GM21360 (cell line): ENCODE data around the gene CYP4V2.

Experiments used
- ATAC-seq: cut with Tn5 transposase; IDR thresholded peaks from one replicate; pipeline ENCODE4 v1.9.1; 2021; ENCODE audit warnings: mild to moderate bottlenecking, moderate library complexity; ENCODE audit not compliant: unreplicated experiment

Gene CYP4V2

DNA sequence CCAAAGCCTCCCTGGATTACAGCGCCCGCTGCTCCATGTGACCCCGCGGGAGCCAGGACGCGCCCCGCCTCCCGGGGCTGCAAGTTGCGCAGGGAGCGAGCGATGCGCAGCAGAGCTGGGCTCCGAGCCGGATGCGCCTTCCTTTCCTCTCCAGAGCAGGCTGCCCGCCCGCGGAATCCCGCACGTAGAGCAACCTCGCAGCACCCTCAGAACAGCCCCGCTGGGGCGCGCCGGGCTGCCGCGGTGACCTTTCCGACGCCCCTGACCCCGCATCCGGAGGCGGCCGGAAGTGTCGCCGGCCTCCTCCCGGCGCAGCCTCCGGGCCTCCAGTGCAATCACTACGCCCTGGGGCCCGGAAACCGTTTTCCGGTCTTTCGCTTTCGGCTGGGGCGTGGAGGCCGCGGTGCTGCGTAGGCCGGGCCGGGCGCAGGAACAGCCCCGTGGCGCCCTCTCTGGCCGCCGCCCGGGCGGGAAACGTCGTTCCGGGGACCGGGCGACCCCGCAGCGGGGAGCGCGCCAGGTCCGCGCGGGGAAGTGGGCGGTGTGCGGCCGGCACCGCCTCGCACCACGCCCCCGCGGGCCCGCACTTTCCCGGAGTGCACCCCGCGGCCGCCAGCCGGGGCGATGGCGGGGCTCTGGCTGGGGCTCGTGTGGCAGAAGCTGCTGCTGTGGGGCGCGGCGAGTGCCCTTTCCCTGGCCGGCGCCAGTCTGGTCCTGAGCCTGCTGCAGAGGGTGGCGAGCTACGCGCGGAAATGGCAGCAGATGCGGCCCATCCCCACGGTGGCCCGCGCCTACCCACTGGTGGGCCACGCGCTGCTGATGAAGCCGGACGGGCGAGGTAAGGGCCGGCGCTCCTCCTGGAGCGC is at the start of gene CYP4V2:
TSS of gene CYP4V2 (plus strand) at position 368 of the 866 bp plus-strand sequence. CDS start at position 625, 257 bp downstream.
- ATAC-seq = peak; percentile 85

DNA sequence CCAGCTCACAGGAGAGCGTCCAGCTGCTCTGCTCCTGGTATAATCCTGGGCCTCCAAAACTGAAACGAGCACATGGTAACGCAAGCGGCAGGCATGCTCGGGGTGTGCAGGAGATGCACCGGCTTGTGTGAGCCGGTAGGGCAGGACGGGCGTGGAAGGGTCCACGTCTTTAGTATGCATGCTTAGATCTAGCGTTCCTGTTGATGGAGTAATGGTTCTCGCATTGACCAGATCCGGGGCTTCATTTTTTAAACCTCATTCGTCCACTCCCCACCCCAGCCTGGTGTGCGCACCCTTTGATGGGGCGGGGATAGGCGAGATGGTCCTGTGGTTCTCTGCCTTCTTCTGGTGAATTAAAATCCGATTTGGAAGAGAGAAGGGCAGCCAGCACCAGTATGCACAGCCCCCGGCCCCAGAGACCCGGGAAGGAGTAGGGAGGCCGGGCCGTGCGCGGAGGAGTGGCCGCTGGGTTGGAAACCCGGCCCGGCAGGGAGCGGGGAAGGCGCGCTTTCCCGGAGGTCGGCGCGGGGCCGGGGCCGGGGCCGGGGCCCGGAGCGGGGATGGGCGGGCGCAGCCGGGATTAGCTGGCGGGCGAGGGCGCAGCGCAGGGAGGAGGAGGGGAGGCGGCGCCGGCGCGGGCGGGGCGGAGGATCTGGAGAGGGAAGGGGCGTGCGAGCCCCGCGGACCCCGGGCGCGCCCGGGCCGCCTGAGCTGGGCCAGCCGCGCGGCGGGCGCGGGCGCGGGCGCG is 47.0 kb upstream of the CYP4V2 start:
- ATAC-seq = peak; percentile 38

DNA sequence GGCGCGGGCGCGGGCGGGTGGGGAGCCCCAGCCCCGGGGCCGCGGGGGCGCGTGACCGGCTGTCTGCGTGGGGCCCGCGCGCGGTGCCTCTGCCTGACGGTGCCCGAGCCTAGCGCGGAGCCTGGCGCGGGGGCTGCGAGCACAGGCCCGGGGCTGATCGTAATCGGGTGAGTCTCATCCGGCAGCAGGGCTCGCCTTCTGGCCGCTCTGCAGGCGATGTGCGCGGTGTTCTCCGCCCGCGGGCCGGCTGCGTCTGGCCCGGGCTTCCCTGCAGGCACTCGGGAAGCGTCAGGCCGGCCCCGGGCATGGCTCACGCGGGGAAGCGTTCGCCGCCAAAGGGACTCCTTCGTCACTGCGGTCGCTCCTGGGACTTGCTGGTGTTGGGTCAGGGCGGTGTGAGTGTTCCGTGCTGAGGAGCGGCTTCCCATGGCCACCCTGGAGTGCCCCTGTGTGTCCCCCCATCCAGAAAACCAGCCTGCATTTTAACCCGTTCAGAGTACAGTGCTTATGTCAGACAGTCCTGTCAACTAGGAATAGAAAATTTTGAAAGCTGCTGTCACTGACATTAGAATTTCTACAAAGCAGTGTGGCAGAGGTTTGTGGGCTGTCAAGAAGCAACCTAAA is 46.3 kb upstream of the CYP4V2 start:
- peak; percentile 42 for ATAC-seq

DNA sequence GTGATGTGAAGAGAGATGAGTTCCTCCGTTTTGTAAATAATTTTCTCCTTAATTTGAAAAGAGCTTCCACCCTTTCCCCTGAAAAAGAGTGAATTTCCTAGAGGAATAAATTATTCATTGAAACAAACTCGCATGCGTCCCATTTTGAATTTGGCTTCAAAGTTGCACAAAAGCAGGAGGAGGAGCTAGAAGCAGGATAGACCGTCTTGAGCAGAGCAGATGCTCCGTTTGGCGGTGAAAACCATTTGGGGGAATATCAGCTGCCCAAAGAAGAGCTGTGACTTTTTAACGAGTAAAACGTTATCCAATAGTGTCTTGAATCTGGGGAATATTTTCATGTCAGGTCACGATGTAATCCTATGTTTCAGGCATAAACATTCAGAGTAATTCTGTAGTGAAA is 44.9 kb upstream of the CYP4V2 start:
- ATAC-seq = no peak

DNA sequence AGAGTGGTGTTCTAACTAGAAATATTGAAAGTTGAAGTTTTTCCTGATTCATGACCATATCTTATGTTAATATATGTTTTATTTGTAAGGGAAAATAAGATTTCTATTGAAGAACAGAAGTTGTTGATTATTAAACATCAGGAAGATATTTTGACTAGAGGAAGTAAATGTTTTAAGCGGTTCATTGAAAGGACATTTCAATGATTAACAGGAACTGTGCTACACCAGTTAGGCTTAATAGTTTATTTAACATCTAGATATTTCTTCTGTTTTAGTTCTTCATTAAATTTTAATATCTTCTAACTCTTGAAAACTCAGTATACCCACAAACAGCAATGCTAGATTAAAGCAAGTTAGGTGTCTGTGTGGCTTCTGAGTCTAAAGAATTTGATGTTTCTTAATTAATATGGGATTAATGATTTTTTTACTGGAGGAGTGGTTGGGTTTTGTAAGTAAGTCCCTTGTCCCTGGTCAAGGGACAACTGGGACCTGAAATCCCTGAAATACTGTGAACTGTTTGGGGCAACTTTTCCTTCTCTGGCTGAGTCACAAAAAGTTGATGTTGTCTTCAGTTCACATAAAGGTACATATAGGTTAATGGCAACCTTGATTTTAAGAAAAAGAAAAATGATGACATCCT is 42.9 kb upstream of the CYP4V2 start:
- ATAC-seq = no peak

DNA sequence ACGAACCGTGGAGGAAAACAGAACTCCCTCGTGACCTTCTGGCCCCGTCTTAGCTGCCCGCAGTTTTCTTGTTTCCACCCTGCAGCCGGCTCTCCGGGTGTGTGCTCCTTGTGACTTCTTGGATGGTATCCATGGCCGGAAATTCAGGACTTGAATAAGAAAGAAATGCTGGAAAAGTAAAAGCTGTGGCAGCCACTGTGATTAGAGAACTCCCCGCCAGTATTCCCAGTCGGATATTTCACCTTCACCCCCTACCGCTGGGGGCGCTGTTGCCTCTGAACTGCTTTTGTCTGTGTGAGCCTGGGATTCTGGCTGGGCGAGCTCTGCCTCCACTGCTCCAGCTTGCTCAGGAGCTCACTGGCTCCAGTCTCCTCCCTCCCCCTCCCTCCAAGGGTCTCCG is 41.5 kb upstream of the CYP4V2 start:
- ATAC-seq = no peak

DNA sequence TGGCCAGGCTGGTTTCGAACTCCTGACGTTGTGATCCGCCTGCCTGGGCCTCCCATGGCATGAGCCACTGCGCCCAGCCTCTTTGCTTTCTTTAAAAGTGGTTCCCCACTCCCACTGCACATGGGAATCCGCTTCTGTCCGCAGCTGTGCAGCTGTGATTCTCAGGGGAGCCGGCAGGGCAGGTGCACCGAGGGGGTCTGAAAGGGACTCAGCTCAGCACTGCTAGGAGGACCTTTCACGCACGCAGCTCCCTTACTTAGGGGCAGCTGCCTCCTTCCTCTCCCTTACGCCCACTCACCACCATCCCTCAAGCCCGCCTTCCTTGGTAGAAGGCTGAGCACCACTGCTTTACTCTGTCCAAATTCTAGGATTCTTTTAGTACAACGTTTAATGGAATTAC is 40.4 kb upstream of the CYP4V2 start:
- ATAC-seq = peak; percentile 39

DNA sequence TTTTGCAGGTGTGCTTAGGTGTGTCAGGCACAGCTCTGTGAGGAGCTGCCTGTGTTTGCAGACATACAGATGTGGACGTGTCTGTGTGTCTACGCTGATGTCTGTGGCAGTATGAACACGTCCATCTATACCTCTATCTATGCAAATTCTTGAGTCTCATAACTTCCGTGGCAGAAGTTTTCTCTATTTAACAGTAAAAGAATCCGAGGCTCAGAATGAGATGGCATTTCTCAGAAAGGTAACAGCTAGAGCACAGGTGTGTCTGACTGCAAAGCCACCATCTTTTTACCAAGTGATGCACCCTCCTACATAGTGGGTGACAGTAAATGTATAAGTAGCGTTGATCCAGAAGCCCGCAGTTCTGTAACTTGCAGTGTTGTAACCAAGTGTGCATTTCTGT is 39.9 kb upstream of the CYP4V2 start:
- ATAC-seq = peak; percentile 67

DNA sequence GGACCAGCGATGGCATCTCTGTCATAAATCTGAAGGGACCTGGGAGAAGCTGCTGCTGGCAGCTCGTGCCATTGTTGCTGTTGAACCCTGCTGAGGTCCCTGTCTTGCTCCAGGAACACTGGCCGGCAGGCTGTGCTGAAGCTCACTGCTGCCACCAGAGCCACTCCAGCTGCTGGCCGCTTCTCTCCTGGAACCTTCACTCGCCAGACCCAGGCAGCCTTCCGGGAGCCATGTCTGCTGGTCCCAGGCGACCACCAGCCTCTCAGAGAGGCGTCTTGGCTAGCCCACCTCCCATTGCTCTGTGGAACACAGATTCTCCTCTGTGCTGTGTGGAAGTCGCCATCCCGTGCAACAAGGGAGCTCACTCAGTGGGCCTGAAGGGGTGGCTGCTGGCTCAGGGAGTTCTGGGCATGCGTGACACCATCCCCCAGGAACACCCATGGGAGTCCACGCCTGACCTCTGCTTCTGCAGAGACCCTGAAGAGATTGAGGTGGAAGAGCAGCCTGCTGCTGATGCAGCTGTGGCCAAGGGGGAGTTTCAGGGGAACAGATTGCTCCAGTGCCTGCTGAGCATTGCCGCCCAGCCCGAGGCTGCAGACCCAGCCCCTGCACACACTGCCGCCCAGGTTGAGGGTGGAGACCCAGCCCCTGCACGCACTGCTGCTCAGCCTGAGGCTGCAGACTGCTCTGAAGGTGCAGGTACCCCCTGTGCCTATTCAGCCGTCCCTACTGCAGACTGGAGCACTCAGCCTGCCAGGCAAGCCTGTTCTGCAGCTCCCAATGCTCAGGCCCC is 33.1 kb upstream of the CYP4V2 start:
- peak; percentile 49 for ATAC-seq

DNA sequence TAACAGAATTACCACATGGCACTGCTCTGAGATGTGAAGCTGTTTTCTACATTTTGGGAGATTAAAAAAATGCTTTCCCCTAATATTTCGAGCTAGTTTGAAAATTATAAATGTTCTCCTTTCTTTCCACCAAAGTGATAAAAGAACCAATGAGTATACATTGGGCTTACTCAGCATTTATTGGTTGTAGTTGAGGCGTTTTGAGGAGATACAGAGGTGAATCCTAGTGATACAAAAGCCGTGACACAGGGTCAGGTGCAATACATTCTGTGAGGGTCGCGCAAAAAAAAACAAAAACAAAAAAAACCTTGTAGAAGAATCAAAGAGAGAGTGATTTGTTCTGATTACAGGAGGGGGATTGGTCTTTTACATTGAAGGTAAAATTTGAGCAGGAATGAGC is 32.4 kb upstream of the CYP4V2 start:
- no peak for ATAC-seq

DNA sequence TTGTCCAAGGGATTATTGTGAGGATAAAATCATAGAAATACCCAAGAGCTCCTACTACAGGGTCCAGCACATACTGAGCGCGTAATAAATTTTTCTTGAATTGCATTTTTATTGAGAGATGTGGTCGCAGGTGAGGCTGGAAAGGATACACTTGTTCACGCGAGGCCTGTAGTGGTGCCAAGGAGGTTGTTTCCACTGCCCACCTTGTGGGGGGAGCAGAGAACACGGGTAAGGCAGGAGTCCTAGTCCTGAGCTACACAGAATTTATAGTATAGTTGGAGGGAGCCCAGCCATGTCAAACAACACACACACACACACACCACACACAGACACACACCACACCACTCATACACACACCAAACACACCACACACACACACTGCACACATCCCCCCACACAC is 31.8 kb upstream of the CYP4V2 start:
- ATAC-seq = no peak

DNA sequence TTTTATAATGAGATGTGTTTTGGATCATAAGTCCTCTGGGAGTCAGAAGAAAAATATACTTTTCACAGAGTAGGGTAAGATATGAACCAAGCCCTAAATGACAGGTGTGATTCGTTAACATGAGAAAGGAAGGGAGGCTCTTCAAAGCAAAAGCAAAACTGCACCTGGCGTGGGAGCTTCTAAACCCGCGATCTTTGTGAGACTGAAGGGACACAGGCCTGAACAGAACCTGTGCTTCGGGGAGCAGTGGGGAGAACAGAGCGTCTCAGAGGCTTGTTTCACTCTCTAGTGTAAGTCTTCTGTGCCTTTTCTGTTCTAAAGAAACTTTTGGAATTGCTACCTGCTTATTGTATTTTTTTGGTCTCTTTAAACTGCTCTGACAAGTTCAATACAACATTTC is 30.2 kb upstream of the CYP4V2 start:
- peak; percentile 85 for ATAC-seq

DNA sequence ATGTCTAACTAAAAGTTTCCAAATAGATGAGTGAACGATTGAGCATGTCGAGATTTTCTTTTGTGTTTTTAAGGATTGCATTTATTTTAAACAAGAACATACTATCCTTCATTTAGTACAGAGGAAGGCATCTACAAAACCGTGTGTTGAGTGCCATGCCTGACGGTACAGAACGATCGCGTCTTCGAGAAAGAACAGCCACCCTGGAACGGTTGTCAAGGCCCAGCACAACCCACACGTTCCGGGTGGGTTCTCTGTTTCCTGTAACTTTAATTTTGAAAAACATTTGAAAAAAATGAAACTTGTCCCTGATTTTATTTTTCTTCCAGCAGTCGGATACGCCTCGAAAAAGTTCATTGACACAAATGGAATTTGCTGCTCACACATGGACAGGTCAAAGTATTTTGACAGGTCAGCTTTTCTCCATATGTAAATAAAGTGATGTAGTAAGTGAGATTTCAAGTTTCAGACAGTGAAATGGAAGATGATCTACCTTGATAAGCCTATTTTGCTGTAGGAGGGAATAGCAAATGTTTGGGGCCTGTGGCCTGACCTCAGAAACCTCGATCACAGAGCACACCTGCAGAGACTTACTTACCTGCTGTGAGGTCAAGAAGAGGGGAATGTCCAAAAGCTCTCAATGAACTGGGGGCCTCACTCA is 24.4 kb upstream of the CYP4V2 start:
- no peak for ATAC-seq

DNA sequence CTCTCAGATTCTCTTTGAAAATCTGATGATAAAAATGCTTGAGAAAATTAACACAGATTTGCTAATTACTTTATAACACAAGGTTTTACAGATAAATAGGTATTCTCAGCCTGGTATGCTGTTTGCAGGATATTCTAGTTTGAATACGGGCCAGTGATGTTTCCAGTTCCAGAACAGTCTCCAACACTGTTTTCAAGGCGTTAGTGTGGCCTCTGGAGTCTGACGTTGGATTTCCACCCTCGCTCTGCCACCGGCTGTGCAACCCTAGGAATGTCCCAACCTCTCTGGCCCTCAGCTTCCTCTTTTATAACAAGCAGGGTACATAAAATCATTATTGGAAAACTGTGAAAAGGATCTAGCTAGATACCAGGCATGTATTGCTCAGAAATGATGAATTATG is 23.8 kb upstream of the CYP4V2 start:
- ATAC-seq = no peak

DNA sequence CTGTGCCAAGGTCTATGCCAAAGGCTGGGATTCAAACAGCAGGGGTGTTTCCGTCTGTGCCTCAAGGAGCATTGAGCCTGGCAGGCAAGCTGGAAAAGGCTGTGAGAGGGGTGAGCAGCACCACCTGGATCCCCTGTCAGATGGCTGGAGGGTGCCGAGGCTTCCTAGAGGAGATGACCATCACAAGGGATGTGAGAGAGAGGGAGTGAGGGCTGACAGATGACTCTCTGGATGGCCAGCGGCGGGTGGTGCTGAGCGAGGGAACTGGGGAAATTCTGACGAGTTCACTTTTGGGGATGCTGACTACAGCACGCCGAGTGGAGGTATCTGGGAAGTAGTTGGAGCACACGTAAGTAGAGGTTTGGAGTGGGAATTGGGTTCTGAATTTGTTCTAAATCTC is 22.6 kb upstream of the CYP4V2 start:
- ATAC-seq = no peak

DNA sequence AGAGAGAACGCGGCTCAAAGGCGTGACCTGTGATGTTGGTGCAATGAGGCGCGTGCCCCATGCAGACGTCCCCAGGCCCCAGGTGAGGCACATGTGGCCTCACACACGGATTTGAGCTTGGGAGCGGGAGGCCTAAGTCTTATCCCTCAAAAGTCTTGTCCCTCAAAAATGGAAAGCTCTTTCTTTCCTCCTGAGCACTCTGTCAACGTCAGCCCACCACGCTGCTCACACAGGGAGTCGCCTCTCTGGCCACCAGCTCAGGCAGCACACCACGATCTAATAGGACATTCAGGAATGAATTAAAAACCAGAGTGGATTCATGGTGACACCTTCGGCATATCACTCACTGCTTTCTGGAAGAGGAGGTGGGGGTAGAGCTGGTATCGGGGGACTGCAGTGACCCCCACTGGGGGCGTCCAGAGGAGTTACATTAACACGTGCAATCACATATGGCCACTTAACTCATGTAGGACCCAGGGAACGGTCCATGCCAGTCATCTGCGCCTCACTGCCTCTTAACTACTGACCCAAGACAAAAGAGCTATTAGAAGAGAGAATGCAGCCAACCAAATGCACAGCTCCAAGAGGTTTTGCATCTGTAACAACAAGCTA is 21.9 kb upstream of the CYP4V2 start:
- no peak for ATAC-seq

DNA sequence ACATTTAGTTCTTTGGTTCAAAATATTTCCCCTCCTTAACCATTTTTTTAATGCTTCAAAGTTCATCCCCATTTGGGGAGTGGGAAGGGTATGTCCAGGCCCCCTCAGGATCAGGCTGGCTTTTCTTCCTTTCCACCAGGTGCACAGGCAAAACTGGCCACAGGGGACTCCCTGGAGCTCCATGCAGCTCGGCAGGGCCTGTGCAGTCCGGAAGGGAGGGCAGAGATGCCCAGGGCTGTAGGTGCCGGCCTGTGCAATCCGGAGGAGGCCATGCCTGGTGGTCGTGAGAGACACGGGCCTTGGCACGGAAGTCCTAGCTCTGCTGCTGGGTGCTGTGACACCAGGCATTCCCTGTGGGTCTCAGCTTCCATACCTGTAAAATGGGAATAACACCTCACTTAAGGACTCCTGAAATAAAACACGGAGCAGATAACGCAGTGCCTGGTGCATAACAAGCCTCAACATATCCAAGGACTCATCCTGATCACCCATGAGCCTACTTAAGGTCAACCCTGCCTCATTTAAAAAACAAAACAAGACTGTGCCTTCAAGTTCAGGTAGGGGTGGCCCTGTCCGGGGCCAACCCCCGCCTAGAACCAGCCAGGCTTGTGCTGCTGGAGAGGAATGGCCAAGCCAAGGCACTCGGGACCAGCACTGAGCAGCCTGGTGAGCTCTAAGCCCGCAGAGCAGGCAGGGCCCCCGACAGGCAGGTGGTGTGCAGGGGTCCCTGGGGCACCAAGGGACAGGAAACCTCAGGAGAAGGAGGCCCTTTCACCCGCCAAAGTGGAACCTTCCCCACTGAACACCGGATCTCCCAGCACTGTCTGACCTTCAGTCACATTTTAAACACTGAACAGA is 21.2 kb upstream of the CYP4V2 start:
- ATAC-seq = peak; percentile 51

DNA sequence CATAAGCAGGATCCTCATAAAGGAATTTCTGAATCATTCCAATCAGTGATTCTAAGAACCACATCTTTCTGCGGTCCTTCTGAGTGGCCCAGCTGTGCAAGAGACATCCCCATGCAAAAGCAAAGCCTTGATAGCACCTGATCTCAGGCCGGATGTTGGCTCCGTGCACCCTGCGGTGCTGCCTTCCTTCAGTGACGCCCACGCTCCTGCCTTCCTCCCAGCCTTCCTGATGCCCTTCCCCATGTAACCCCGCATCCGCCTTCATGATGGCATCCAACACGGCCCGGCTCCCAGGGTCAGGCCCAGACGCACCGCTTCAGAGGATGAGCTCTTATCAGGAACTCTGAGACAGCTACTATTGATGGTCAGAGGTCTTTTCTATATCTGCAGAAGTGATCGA is 20.4 kb upstream of the CYP4V2 start:
- no peak for ATAC-seq

DNA sequence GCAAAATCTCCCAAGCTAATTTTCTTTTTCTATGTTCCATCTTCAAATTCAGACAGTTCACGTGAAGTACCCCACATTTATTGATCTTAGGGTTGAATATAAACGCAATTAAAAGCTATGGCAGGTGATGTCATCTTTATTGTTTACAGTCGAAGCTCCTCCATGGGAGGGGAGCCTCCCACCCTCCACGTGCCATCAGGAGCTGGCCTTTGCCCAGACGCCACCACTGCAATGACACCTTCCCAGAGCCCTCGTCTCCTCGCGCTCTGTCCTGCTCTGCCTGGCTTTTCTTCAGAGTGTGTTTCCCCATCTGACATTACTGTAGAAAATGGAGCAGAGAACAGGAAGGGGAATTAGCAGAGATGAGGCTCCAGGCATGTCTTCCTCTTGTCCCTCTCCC is 18.8 kb upstream of the CYP4V2 start:
- ATAC-seq = no peak
